ENCODE results near the gene MACROD2.

The MACROD2 gene

DNA sequence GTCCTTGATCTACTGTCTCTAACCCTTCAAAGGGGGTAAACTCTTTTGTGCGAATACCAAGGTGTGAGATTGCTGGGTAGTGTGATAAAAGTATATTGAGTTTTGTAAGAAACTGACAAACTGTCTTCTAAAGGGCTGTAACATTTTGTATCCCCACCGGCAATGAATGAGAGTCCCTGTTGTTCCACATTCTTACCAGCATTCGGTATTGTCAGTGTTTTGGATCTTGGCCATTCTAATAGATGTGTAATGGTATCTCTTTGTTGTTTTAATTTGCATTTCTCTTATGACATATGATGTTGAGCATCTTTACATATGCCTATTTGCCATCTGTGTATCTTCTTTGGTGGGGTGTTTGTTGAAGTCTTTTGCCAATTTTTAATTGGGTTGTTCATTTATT lies 1487.2 kb downstream of the MACROD2 start:
- TF ChIP-seq, protein P1, sequence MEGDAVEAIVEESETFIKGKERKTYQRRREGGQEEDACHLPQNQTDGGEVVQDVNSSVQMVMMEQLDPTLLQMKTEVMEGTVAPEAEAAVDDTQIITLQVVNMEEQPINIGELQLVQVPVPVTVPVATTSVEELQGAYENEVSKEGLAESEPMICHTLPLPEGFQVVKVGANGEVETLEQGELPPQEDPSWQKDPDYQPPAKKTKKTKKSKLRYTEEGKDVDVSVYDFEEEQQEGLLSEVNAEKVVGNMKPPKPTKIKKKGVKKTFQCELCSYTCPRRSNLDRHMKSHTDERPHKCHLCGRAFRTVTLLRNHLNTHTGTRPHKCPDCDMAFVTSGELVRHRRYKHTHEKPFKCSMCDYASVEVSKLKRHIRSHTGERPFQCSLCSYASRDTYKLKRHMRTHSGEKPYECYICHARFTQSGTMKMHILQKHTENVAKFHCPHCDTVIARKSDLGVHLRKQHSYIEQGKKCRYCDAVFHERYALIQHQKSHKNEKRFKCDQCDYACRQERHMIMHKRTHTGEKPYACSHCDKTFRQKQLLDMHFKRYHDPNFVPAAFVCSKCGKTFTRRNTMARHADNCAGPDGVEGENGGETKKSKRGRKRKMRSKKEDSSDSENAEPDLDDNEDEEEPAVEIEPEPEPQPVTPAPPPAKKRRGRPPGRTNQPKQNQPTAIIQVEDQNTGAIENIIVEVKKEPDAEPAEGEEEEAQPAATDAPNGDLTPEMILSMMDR (conservative IDR thresholded peaks at IDR 0.05; ENCODE audit: low read depth, low read length), result no peak
- no peak overlapping the region for H3K4me3 ChIP-seq (ENCODE audit: low read length)
- DNase-seq (ENCODE audit: low read depth), result no peak

DNA sequence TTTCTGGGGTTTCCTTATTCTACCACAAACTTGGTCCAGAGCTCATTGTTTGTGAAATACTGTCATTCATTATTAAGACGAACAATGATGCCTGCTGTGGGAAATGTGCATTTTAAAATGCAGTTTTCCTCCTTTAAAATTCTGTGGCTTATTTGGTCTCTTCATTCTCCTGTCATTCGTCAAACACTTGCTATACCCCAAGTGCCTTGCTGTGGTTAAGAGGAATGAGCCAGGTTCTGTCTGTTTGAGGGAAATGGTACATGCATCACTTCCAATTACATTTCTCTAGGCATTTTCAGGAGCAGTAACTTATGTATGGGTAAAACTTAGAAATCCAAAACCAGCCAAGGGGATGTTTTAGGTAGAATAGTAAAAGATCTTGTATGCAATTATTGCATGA lies 1490.2 kb downstream of the MACROD2 start:
- TF ChIP-seq, protein P1 (conservative IDR thresholded peaks at IDR 0.05; ENCODE audit: low read depth, low read length), result no peak
- DNase-seq (ENCODE audit: low read depth), result no peak
- H3K4me3 ChIP-seq (ENCODE audit: low read length), result no peak overlapping the region

DNA sequence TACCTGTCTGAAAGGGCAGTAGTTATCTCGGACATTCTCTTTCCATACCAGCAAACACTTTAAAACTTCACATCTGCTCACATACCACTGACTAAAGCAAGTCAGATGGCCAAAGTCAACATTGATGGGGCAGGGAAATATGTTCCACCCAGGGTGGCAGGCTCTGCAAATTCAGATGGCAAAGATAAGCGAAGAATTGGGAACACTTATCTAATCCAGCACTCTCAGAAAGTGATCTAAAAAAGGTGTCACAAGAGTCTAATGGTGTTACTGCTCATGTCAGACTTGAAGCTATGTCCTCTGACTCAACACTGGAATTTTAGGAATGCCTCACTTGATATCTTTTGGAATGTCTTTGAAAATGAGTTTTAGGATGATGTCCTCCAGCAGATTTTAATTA lies 1491.7 kb downstream of the MACROD2 start:
- TF ChIP-seq, protein P1 (conservative IDR thresholded peaks at IDR 0.05; ENCODE audit: low read depth, low read length), result no peak
- no peak overlapping the region for H3K4me3 ChIP-seq (ENCODE audit: low read length)
- DNase-seq (ENCODE audit: low read depth), result no peak

DNA sequence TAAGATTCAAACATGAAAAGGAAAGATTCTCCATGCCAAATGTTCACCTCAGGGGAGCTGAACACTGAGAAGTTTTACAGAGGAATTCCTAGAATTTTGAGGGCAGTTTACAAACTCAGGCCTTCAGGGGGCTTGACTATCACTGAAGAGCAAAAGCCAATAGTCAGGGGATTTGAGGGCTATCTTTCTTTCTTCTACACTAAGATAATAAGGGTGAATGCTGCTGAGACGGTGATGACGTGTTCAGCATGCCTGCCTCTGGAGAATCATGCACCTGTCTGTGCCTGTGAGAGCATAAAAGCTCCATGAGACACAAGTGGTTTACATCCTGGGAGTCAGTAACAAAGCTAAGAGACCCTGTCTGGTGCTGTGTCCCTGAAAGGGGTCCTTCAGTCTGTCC lies 1492.4 kb downstream of the MACROD2 start:
- TF ChIP-seq, protein P1 (conservative IDR thresholded peaks at IDR 0.05; ENCODE audit: low read depth, low read length), result no peak
- DNase-seq (ENCODE audit: low read depth), result no peak
- no peak overlapping the region for H3K4me3 ChIP-seq (ENCODE audit: low read length)

DNA sequence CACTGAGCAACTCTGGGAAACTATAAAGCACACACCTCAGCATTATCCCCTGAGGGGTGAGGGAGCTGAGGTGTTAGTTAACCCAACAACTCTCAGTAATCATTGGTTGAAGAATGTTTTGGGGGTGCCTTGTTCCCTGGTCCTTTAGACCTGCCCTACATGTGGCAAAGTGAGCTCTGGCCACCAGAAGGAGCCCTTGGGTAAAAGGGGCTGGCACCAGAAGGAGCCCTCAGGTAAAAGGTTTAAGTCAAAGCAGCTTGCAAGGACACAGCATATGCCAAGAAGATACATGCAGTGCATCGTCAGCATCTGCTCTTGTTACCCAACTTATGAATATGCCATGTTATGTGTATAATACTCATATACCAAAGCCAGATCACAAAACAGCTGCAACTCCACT lies 1496.3 kb downstream of the MACROD2 start:
- TF ChIP-seq, protein P1 (conservative IDR thresholded peaks at IDR 0.05; ENCODE audit: low read depth, low read length), result peak; percentile 16
- H3K4me3 ChIP-seq (ENCODE audit: low read length), result no peak overlapping the region
- no peak for DNase-seq (ENCODE audit: low read depth)

DNA sequence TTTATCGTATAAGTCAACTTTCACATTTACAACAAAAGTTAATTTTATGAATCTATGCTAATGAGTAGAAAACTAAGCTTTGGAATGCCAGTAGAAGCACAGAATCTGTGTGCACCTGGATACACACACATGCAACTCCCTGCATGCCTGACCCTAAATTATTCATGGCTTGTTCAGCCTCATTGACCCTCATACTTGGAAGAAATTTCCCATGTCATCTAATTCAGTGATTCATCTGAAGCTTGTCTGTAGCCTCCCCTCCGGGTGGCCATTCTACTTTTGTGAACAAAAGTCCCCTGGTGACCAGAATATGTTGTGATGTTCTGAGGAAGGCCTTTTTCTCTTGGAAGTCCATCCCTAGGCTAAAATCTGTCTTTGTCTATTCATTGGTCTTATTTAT lies 1499.5 kb downstream of the MACROD2 start:
- TF ChIP-seq, protein P1 (conservative IDR thresholded peaks at IDR 0.05; ENCODE audit: low read depth, low read length), result no peak
- no peak overlapping the region for H3K4me3 ChIP-seq (ENCODE audit: low read length)

DNA sequence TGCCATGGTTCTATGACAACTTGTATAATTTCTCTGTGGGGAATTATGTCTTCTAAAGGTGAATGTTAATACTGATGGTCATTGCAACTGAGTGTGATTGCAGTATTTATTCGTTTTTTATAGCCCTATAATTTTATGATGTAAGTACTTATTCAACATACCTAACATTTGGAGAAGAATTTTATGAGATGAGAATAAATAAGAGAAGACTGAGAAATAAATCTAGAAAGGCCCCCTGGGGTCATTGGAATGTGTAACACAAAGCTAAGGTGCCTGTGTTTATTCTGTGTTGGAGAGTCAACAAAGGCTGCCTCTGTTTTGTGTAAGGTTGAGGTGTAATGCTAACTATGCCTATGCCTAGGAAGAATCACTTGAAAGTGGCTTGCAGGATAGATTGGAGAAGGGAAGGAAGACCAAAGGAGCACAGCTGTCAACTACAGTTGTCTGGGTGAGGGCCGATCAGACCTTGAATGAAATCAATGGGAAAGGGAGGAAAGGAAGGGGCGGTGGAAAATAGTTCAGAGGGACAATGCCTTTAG lies 1501.3 kb downstream of the MACROD2 start:
- TF ChIP-seq, protein P1 (conservative IDR thresholded peaks at IDR 0.05; ENCODE audit: low read depth, low read length), result no peak
- DNase-seq (ENCODE audit: low read depth), result no peak
- no peak overlapping the region for H3K4me3 ChIP-seq (ENCODE audit: low read length)

More for the DNA sequence above, 1499.5 kb downstream of the MACROD2 start:
- DNase-seq (ENCODE audit: low read depth), result no peak

Data from retinal pigment epithelial cell (primary cell).